ENCODE results near the gene ARHGAP22.
A peak's percentile ranks its signal among the peaks of the same experiment; 100 is the strongest.

Gene ARHGAP22

GRCh38 chr10:48579251-48579960 lies 25.5 kb downstream of the ARHGAP22 start:
- no peak for DNase-seq

- no peak for DNase-seq
Observed at GRCh38 chr10:48577158-48577557, 27.7 kb downstream of the ARHGAP22 start.

GRCh38 chr10:48576501-48576900 lies 28.4 kb downstream of the ARHGAP22 start:
- DNase-seq, result no peak

GRCh38 chr10:48575901-48576300 lies 29.0 kb downstream of the ARHGAP22 start:
- no peak for DNase-seq

GRCh38 chr10:48574817-48575380 lies 30.0 kb downstream of the ARHGAP22 start:
- DNase-seq, result no peak

GRCh38 chr10:48574322-48574796 lies 30.5 kb downstream of the ARHGAP22 start:
- DNase-seq, result no peak

GRCh38 chr10:48573045-48573444 lies 31.8 kb downstream of the ARHGAP22 start:
- DNase-seq, result no peak

- DNase-seq, result no peak
Observed at GRCh38 chr10:48572414-48572813, 32.5 kb downstream of the ARHGAP22 start.

GRCh38 chr10:48568546-48568945 lies 36.3 kb downstream of the ARHGAP22 start:
- DNase-seq, result no peak

GRCh38 chr10:48568131-48568530 lies 36.7 kb downstream of the ARHGAP22 start:
- no peak for DNase-seq

GRCh38 chr10:48567346-48567745 lies 37.5 kb downstream of the ARHGAP22 start:
- DNase-seq, result no peak

GRCh38 chr10:48564466-48565160 lies 40.3 kb downstream of the ARHGAP22 start:
- no peak for DNase-seq

- DNase-seq, result no peak
Observed at GRCh38 chr10:48557511-48558123, 47.3 kb downstream of the ARHGAP22 start.

GRCh38 chr10:48556713-48557112 lies 48.2 kb downstream of the ARHGAP22 start:
- DNase-seq, result no peak

GRCh38 chr10:48556065-48556464 lies 48.8 kb downstream of the ARHGAP22 start:
- no peak for DNase-seq

- no peak for DNase-seq
Observed at GRCh38 chr10:48555310-48556042, 49.4 kb downstream of the ARHGAP22 start.

- no peak for DNase-seq
Observed at GRCh38 chr10:48554656-48555055, 50.2 kb downstream of the ARHGAP22 start.

GRCh38 chr10:48554246-48554645 lies 50.6 kb downstream of the ARHGAP22 start:
- no peak for DNase-seq

- no peak for DNase-seq
Observed at GRCh38 chr10:48552946-48553564, 51.8 kb downstream of the ARHGAP22 start.

GRCh38 chr10:48551861-48552591 lies 52.8 kb downstream of the ARHGAP22 start:
- DNase-seq, result peak; percentile 35

- DNase-seq, result no peak
Observed at GRCh38 chr10:48550977-48551376, 53.9 kb downstream of the ARHGAP22 start.
